Osteocyte (in vitro differentiated cells): ENCODE results near the gene ZNF576. TPM values are rescaled to one million over a fixed set of nuclear protein-coding genes. Genes with fewer than 3 reads are reported as not detected.
"Not testable (repeated sequence)": the region's sequence is repeated elsewhere in the genome, so short reads cannot be mapped to it uniquely, and the experiment has no call there.

ENCODE experiments used
- DNase-seq: peaks from one replicate; pipeline ENCODE4 v3.0.0; 2021; ENCODE audit warnings: mixed read lengths; ENCODE audit not compliant: unreplicated experiment; ENCODE audit errors: extremely low spot score
- H3K27ac Mint-ChIP-seq: one replicate; pipeline ENCODE4 v1.8.0; 2021; ENCODE audit warnings: mild to moderate bottlenecking, mixed read lengths; ENCODE audit not compliant: unreplicated experiment
- H3K27me3 Mint-ChIP-seq: one replicate; pipeline ENCODE4 v1.8.0; 2021; ENCODE audit warnings: mixed read lengths; ENCODE audit not compliant: unreplicated experiment
- H3K36me3 Mint-ChIP-seq: one replicate; pipeline ENCODE4 v1.8.0; 2021; ENCODE audit warnings: mixed read lengths; ENCODE audit not compliant: unreplicated experiment
- H3K4me1 Mint-ChIP-seq: one replicate; pipeline ENCODE4 v1.8.0; 2021; ENCODE audit warnings: mixed read lengths; ENCODE audit not compliant: unreplicated experiment
- H3K4me3 Mint-ChIP-seq: one replicate; pipeline ENCODE4 v1.8.0; 2021; ENCODE audit warnings: mild to moderate bottlenecking, moderate library complexity, mixed read lengths; ENCODE audit not compliant: unreplicated experiment
- H3K9me3 Mint-ChIP-seq: one replicate; pipeline ENCODE4 v1.8.0; 2021; ENCODE audit warnings: mixed read lengths; ENCODE audit not compliant: unreplicated experiment
- CTCF ChIP-seq: fragments of 200-600 bp; sonication (generic); IDR thresholded peaks from 2 replicates; pipeline ENCODE4 v1.5.0; 2021; ENCODE audit warnings: antibody characterized with exemption, mild to moderate bottlenecking, moderate library complexity
- long read RNA-seq: library from polyadenylated mRNA; unstranded; transcript quantifications from one replicate; pipeline ENCODE4 v2.0.0, GENCODE V29; 2021
- total RNA-seq: library from RNA; stranded (reverse); gene quantifications from 2 replicates; pipeline ENCODE4 v1.2.1, GENCODE V29; 2021

The ZNF576 gene, protein sequence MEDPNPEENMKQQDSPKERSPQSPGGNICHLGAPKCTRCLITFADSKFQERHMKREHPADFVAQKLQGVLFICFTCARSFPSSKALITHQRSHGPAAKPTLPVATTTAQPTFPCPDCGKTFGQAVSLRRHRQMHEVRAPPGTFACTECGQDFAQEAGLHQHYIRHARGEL
- total RNA-seq: 13.2 and 16.2 TPM in 2 replicates
- long read RNA-seq, transcript ZNF576-201 (3 exons, 2,566 nt): major isoform, 9 of 12 reads
- long read RNA-seq, partial matches to known transcripts: 0 of 12 reads
- long read RNA-seq, other reads (novel, unspliced or antisense): 0 of 12 reads

GRCh38 chr19:43595999-43596841 lies at the start of gene ZNF576, which contains the start of gene IRGQ:
TSS of gene ZNF576 (plus strand) at chr19:43596595. CDS start at chr19:43597109, 514 bp downstream.
TSS of gene IRGQ (minus strand) at chr19:43596134. CDS start at chr19:43595338, 796 bp downstream.
- Mint-ChIP-seq H3K4me1 (peaks cover 30% of the 10 kb centered on the region), H3K4me3 (peak within 1 kb of the TSS; percentile 98), H3K27ac (peak within 1 kb of the TSS; percentile 99), H3K9me3 (no peaks in the 10 kb centered on the region), H3K36me3 (peaks cover 15% of the 10 kb centered on the region), H3K27me3 (no peaks in the 10 kb centered on the region)
- peak; percentile 100 for DNase-seq
- TF ChIP-seq CTCF: no peak

DNA sequence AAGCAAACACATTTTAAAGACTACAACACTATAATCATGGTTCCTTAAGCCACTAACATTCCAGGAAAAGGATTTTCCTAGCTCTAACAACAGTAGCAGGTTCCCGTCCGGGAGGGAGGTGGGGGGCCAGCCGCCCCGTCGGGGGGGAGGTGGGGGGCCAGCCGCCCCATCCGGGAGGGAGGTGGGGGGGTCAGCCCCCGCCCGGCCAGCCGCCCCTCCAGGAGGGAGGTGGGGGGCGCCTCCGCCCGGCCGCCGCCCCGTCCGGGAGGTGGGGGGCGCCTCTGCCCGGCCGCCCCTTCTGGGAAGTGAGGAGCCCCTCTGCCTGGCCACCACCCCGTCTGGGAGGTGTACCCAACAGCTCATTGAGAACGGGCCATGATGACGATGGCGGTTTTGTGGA lies 48.5 kb upstream of the ZNF576 start:
- H3K9me3 Mint-ChIP-seq: not testable (repeated sequence)

DNA sequence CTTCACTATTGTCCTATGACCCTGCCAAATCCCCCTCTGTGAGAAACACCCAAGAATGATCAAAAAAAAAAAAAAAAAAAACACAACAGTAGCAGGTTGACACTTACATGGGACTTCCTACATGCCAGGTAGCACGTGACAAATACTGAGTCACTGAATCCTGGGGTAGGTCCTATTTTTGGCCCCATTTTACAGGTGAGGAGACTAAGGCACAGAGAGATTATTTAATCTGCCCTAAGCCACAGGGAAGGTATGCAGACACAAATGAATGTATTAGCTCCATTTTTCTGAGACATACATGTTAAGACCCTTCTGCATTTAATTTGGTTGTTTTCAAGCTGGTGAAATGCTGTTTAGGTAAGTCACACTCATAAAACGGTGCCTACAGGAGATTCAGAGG lies 47.7 kb upstream of the ZNF576 start:
- Mint-ChIP-seq H3K36me3 (peaks cover 31% of the 10 kb centered on the region), H3K4me3 (no peak overlapping the region), H3K27me3 (no peaks in the 10 kb centered on the region), H3K4me1 (no peaks in the 10 kb centered on the region), H3K27ac (no peak overlapping the region), H3K9me3 (no peaks in the 10 kb centered on the region)
- DNase-seq: no peak
- no peak for TF ChIP-seq CTCF

More for the DNA sequence above, 48.5 kb upstream of the ZNF576 start:
- H3K4me3 Mint-ChIP-seq, H3K4me1 Mint-ChIP-seq, DNase-seq, H3K27ac Mint-ChIP-seq, H3K27me3 Mint-ChIP-seq: not testable (repeated sequence)
- peaks cover 35% of the 10 kb centered on the region for H3K36me3 Mint-ChIP-seq

DNA sequence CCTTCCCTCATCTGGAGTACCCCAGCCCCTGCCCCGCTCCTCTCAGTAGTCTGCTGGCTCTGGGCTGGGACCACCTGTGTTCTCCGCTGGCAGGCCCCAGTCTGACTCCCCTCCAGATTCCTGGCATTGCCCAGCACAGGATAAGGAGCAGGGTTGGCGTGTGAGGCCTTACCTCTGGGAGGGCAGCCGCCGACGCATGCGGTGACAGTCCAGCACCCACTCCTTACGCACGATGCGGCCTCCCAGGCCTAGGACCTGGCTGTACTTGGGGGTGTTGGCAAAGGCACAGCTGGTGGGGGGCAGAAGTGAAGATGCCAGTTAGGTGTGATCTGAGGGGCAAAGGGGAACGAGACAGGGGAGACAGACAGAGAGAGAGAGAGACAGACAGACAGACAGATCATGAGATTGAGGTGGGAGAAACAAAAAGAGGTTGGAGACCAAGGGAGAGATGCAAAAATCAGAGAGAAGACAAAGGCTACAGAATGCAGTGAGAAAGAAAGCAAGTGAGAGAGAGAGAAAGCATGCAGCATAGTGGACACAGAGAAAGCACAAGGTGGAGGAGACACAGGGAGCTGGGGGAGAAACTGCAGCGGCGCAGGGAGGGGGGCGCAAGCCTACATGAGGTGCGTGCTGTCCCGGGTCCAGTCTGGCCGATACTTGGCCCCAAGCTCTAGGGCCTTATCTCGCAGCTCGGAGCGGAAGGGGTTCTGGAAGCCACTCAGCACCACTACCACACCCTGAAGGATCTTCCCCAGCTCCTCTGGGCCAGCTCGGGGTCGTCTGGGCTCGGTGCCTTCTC lies 44.8 kb upstream of the ZNF576 start:
- Mint-ChIP-seq H3K4me3 (no peak overlapping the region), H3K27me3 (no peaks in the 10 kb centered on the region), H3K9me3 (no peaks in the 10 kb centered on the region), H3K4me1 (no peaks in the 10 kb centered on the region), H3K36me3 (peaks cover 26% of the 10 kb centered on the region), H3K27ac (no peak overlapping the region)
- DNase-seq: no peak
- no peak for TF ChIP-seq CTCF

DNA sequence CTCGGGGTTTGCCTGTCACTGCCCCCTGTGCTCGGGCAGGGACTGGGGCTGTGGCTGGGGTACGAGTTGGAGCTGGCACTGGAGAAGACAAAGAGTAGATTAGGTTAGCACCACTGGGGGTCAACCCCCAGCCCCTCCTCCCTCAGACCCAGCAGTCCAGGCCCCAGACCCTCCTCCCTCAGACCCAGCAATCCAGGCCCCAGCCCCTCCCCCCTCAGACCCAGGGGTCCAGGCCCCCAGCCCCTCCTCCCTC lies 44.3 kb upstream of the ZNF576 start:
- TF ChIP-seq CTCF: no peak
- Mint-ChIP-seq H3K4me3 (no peak overlapping the region), H3K4me1 (no peaks in the 10 kb centered on the region), H3K27me3 (no peaks in the 10 kb centered on the region), H3K9me3 (no peaks in the 10 kb centered on the region), H3K36me3 (peaks cover 26% of the 10 kb centered on the region), H3K27ac (no peak overlapping the region)
- DNase-seq: no peak
